HepG2 (cell line): Measurements from ENCODE around the gene VAC14. TPM values are rescaled to one million over a fixed set of nuclear protein-coding genes. Genes with fewer than 3 reads are reported as not detected.
A peak's percentile ranks its signal among the peaks of the same experiment; 100 is the strongest.

Experiments used
- ATAC-seq: fragments of 200-7000 bp; cut with Tn5 transposase; 3 replicates; pipeline ENCODE4 v1.9.1; 2020; ENCODE audit warnings: mild to moderate bottlenecking, moderate library complexity
- BruUV-seq: library from RNA; stranded (reverse); fragments of 400-500 nt; replicated peaks from 2 replicates; lab custom pipeline; 2021; lab: Mats Ljungman, UMichigan
- CTCF ChIA-PET: fragments of 300-600 bp; formaldehyde crosslinking; extraction: SDS; loops from one replicate; lab custom pipeline; 2021; ENCODE audit warnings: low total read pairs, inconsistent platforms, low intra/inter-chr PET ratio; lab: Yijun Ruan, JAX
- POLR2A ChIA-PET: fragments of 350-600 bp; sonication (Branson Sonifier 250); formaldehyde crosslinking; loops from one replicate; lab custom pipeline; 2020; ENCODE audit warnings: antibody characterized with exemption, inconsistent platforms; lab: Yijun Ruan, JAX
- DNase-seq: peaks from one replicate; pipeline ENCODE4 v3.0.0-alpha.2; 2015; ENCODE audit warnings: low spot score
- FAIRE-seq: peaks from 3 replicates; lab custom pipeline; 2011; peaks lifted over from hg19 to GRCh38; lab: Jason Lieb, UNC
- H2AFZ ChIP-seq: one replicate; pipeline ENCODE4 v1.6.1; 2011; ENCODE audit warnings: low read length, inconsistent platforms
- H3K27ac ChIP-seq: fragments of 300-600 bp; 3 replicates; pipeline ENCODE4 v1.8.0; 2011; ENCODE audit warnings: mixed run types, mild to moderate bottlenecking, mixed read lengths, low read length, inconsistent platforms; ENCODE audit not compliant: insufficient read depth; ENCODE audit errors: extremely low read length
- H3K27me3 ChIP-seq, 2 experiments: fragments of 200-600 bp in 1 of 2; 2 replicates in 1 of 2; 3 replicates in 1 of 2; pipeline versions ENCODE4 v1.6.0 to v1.8.0; 2011; ENCODE audit warnings: low read length in 2 of 2, mild to moderate bottlenecking in 2 of 2, moderate library complexity in 2 of 2, inconsistent platforms in 1 of 2; ENCODE audit not compliant: insufficient read depth in 2 of 2, control insufficient read depth in 1 of 2
- H3K36me3 ChIP-seq, 2 experiments: fragments of 200-600 bp in 1 of 2; replicated peaks in 1 of 2; 2 replicates in 1 of 2; 3 replicates in 1 of 2; pipeline versions ENCODE4 v1.5.1 to v1.8.0; 2011; ENCODE audit warnings: low read length in 2 of 2, inconsistent platforms in 1 of 2; ENCODE audit not compliant: insufficient read depth in 2 of 2, control insufficient read depth in 1 of 2
- H3K4me1 ChIP-seq: 2 replicates; pipeline ENCODE4 v1.5.1; 2012; ENCODE audit warnings: low read length, inconsistent platforms; ENCODE audit not compliant: insufficient read depth
- H3K4me2 ChIP-seq: 2 replicates; pipeline ENCODE4 v1.6.0; 2011; ENCODE audit warnings: low read depth, low read length, inconsistent platforms
- H3K4me3 ChIP-seq, 3 experiments: fragments of 200-600 bp in 1 of 3; sonication (generic), shearing (Covaris generic) in 1 of 3; replicated peaks in 1 of 3; 2 replicates each; pipeline ENCODE4 v1.5.1; 2011 to 2016; ENCODE audit warnings: low read length in 3 of 3, inconsistent platforms in 2 of 3, low read depth in 2 of 3, mild to moderate bottlenecking in 2 of 3, control low read depth in 1 of 3, mixed read lengths in 1 of 3; ENCODE audit not compliant: insufficient read depth in 1 of 3
- H3K79me2 ChIP-seq: one replicate; pipeline ENCODE4 v1.6.1; 2011; ENCODE audit warnings: low read length, inconsistent platforms; ENCODE audit not compliant: insufficient read depth
- H3K9ac ChIP-seq: 2 replicates; pipeline ENCODE4 v1.6.0; 2011; ENCODE audit warnings: mild to moderate bottlenecking, low read depth, low read length, inconsistent platforms; ENCODE audit not compliant: insufficient read depth
- H3K9me3 ChIP-seq: 2 replicates; pipeline ENCODE4 v1.5.1; 2012; ENCODE audit warnings: mild to moderate bottlenecking, low read length
- H4K20me1 ChIP-seq: 2 replicates; pipeline ENCODE4 v1.6.0; 2011; ENCODE audit warnings: inconsistent platforms, mild to moderate bottlenecking, low read length, moderate library complexity; ENCODE audit not compliant: insufficient read depth
- BRD4 ChIP-seq: sonication (generic); formaldehyde crosslinking; IDR thresholded peaks from 2 replicates; pipeline ENCODE4 v1.4.0; 2020; ENCODE audit warnings: missing genetic modification reagents
- CBX1 ChIP-seq: IDR thresholded peaks from one replicate; pipeline ENCODE4 v1.6.1; 2016; ENCODE audit warnings: antibody characterized with exemption, low read depth
- CHCHD3 ChIP-seq: sonication (generic); formaldehyde crosslinking; IDR thresholded peaks from 2 replicates; pipeline ENCODE4 v1.8.0; 2022; ENCODE audit warnings: mild to moderate bottlenecking, missing genetic modification reagents, moderate library complexity
- HOXD1 ChIP-seq: sonication (generic); formaldehyde crosslinking; IDR thresholded peaks from 2 replicates; pipeline ENCODE4 v1.5.0; 2020; ENCODE audit warnings: missing genetic modification reagents
- KMT2B ChIP-seq: IDR thresholded peaks from 2 replicates; pipeline ENCODE4 v1.6.1; 2016; ENCODE audit warnings: missing genetic modification reagents, missing compliant biosample characterization
- NR1H2 ChIP-seq: sonication (generic); formaldehyde crosslinking; IDR thresholded peaks from 2 replicates; pipeline ENCODE4 v1.8.1; 2022; ENCODE audit warnings: low read depth, missing genetic modification reagents, borderline replicate concordance
- RXRB ChIP-seq: IDR thresholded peaks from 2 replicates; pipeline ENCODE4 v1.6.1; 2016; ENCODE audit warnings: borderline replicate concordance, missing genetic modification reagents, missing compliant biosample characterization
- THAP9 ChIP-seq: sonication (generic); formaldehyde crosslinking; IDR thresholded peaks from 2 replicates; pipeline ENCODE4; 2020; ENCODE audit warnings: missing genetic modification reagents, mild to moderate bottlenecking, borderline replicate concordance
- ZBTB26 ChIP-seq: IDR thresholded peaks from 2 replicates; pipeline ENCODE4 v1.6.1; 2016; ENCODE audit warnings: missing compliant biosample characterization, missing genetic modification reagents, borderline replicate concordance
- ZBTB39 ChIP-seq: sonication (generic); formaldehyde crosslinking; IDR thresholded peaks from 2 replicates; pipeline ENCODE4 v1.5.0; 2020; ENCODE audit warnings: missing genetic modification reagents
- ZFP36L1 ChIP-seq: sonication (generic); formaldehyde crosslinking; IDR thresholded peaks from 2 replicates; pipeline ENCODE4 v1.8.0; 2022; ENCODE audit warnings: mild to moderate bottlenecking, missing genetic modification reagents, moderate library complexity
- ZNF276 ChIP-seq: sonication (generic); formaldehyde crosslinking; IDR thresholded peaks from 2 replicates; pipeline ENCODE4 v1.4.0; 2020; ENCODE audit warnings: mild to moderate bottlenecking, low read depth, missing genetic modification reagents
- WGBS: methylation state at CpG from one replicate; pipeline ENCODE4 v1.1.6; 2017; ENCODE audit warnings: low lambda C conversion rate; 5-methylcytosine and 5-hydroxymethylcytosine counted together
- in situ Hi-C: cut with HindIII; loops from 2 replicates; pipeline ENCODE4 v1.10.0; 2017; ENCODE audit warnings: low pct_unique_long_range_greater_than_20kb; ENCODE audit not compliant: extremely low pct_ligation_motif_present
- intact Hi-C: fragments of 100-400 bp; cut with micrococcal nuclease; formaldehyde crosslinking; loops from one replicate; pipeline ENCODE4 v1.10.0; 2022; ENCODE audit not compliant: unreplicated experiment
- polyA plus RNA-seq, 8 experiments: library from polyadenylated mRNA; depleted of rRNA in 3 of 8; stranded (reverse) in 7 of 8; unstranded in 1 of 8; fragments of >200 nt; fragmentation: Illumina TruSeq in 4 of 8; extraction: Trizol in 4 of 8; gene quantifications; 2 replicates each; pipeline versions ENCODE4 v1.2.1 to v1.2.3, GENCODE V29; 2011 to 2016; ENCODE audit warnings: low read depth in 4 of 8, missing spikeins in 1 of 8, mixed read lengths in 1 of 8; ENCODE audit not compliant: insufficient read depth in 1 of 8
- total RNA-seq, 5 experiments: library from RNA; depleted of rRNA; stranded (reverse); fragments of >200 nt; fragmentation: Illumina TruSeq; extraction: Trizol; gene quantifications; 2 replicates each; pipeline ENCODE4 v1.2.3, GENCODE V29; 2016; ENCODE audit warnings: low read depth in 1 of 5

Gene VAC14
- total and polyA plus RNA-seq, 2 of the 13 experiments (the other 11 are each of a cell fraction or from before 2014, with no cell fraction given): 23.5 to 24.6 TPM

- TF ChIP-seq ZBTB39 (CRISPR knock-in tag): no peak
- TF ChIP-seq, all 625 proteins: peak for 0
Measured at GRCh38 chr16:70720425-70721201, 80.3 kb downstream of the VAC14 start (continued).

- Histone ChIP-seq H4K20me1 (no peaks in the 10 kb centered on the region), H3K4me3 (no peak overlapping the region), H2AFZ (no peak overlapping the region), H3K27me3 (no peaks in the 10 kb centered on the region), H3K9ac (no peak overlapping the region), H3K9me3 (no peaks in the 10 kb centered on the region), H3K4me1 (peaks cover 46% of the 10 kb centered on the region), H3K79me2 (no peaks in the 10 kb centered on the region), H3K4me2 (no peak overlapping the region), H3K27ac (no peak overlapping the region), H3K36me3 (peaks cover 3 to 12% of the 10 kb centered on the region in 2 experiments; a peak in 4 of 5 replicates)
- intact Hi-C loops: no loop called here
- ChIA-PET POLR2A (interaction anchor here (3.7 kb wide), 1 partner anchor 8 kb away, joined by 52 read pairs; no protein-coding TSS in a partner anchor), CTCF (no interaction called here)
- no peak for FAIRE-seq
- ATAC-seq: no peak
- TF ChIP-seq THAP9 (CRISPR knock-in tag): peak; percentile 45; the same call in 1 of the 2 replicates
- no peak for TF ChIP-seq RXRB (CRISPR knock-in tag)
- no peak for TF ChIP-seq NR1H2 (CRISPR knock-in tag)
- TF ChIP-seq ZBTB26 (CRISPR knock-in tag): no peak
- no peak for TF ChIP-seq ZFP36L1 (CRISPR knock-in tag)
- no peak for TF ChIP-seq ZNF276 (CRISPR knock-in tag)
- no peak for TF ChIP-seq KMT2B (CRISPR knock-in tag)
- TF ChIP-seq HOXD1 (CRISPR knock-in tag): no peak
- TF ChIP-seq BRD4 (CRISPR knock-in tag): 0 out of 2 replicates have a peak, but pooled peaks have one; percentile 4
- TF ChIP-seq CHCHD3: no peak
- TF ChIP-seq CBX1: no peak
- in situ Hi-C loops: no loop called here
- no TSS peak for BruUV-seq
- over 99% methylated on average over 9 of the region's 9 CpGs for WGBS
- no peak for DNase-seq
Measured at GRCh38 chr16:70717065-70717464, 83.9 kb downstream of the VAC14 start.
